Measurements from ENCODE around the gene THSD7A.
"Not testable (repeated sequence)": the region's sequence is repeated elsewhere in the genome, so short reads cannot be mapped to it uniquely, and the experiment has no call there.

THSD7A gene

DNA sequence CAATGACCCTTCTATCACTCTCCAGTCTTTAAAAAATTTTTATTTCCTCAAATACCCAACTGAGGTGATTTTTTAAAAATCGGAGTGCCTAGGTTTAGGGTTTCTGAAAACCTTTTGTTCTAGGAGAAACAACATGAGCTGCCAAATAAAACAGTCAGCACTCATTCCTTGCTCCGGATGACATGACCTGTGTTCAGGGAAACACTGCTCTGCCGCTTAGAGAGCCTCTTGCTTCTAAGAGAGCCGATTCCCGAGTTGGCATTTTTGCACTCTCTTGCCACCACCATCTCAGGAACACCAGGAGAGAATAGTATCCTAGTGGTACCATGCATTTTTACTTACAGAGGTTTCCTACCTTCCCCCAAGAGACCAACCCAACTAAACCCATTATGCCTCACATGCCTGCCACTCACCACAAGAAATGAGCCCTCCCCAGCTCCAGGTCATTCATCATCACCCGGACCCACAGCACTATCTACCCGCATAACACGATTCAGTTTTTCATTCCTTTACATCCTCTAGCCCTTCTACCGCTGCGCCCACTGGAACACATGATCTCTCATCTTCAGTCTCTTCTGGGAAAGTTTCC lies 365.4 kb downstream of the THSD7A start:
- Histone ChIP-seq H3K27me3 (ENCODE audit: control insufficient read depth, insufficient read depth, low read length) (no peaks in the 10 kb centered on the region), H3K4me3 (ENCODE audit: low read length) (no peak overlapping the region), H3K36me3 (ENCODE audit: insufficient read depth, low read length) (no peaks in the 10 kb centered on the region), H3K4me1 (ENCODE audit: control insufficient read depth, insufficient read depth, low read length) (no peaks in the 10 kb centered on the region), H3K9me3 (replicated peaks; ENCODE audit: low read length) (no peaks in the 10 kb centered on the region), H3K9ac (ENCODE audit: low read depth, low read length) (no peak overlapping the region), H3K4me2 (ENCODE audit: low read length) (no peak overlapping the region)

GRCh38 chr7:11464624-11465023 lies 367.4 kb downstream of the THSD7A start:
- Histone ChIP-seq H3K9ac (ENCODE audit: low read depth, low read length) (no peak overlapping the region), H3K36me3 (ENCODE audit: insufficient read depth, low read length) (no peaks in the 10 kb centered on the region), H3K9me3 (replicated peaks; ENCODE audit: low read length) (no peaks in the 10 kb centered on the region), H3K4me2 (ENCODE audit: low read length) (no peak overlapping the region), H3K4me1 (ENCODE audit: control insufficient read depth, insufficient read depth, low read length) (peaks cover under 1% of the 10 kb centered on the region), H3K4me3 (ENCODE audit: low read length) (no peak overlapping the region), H3K27me3 (ENCODE audit: control insufficient read depth, insufficient read depth, low read length) (no peaks in the 10 kb centered on the region)

GRCh38 chr7:11461946-11462345 lies 370.1 kb downstream of the THSD7A start:
- H3K9me3 ChIP-seq (replicated peaks; ENCODE audit: low read length) = no peaks in the 10 kb centered on the region
- peaks cover 16% of the 10 kb centered on the region for H3K4me1 ChIP-seq (ENCODE audit: control insufficient read depth, insufficient read depth, low read length)
- H3K4me2 ChIP-seq (ENCODE audit: low read length) = no peak overlapping the region
- H3K4me3 ChIP-seq (ENCODE audit: low read length) = no peak overlapping the region
- H3K9ac ChIP-seq (ENCODE audit: low read depth, low read length) = no peak overlapping the region
- H3K27me3 ChIP-seq (ENCODE audit: control insufficient read depth, insufficient read depth, low read length) = no peaks in the 10 kb centered on the region
- H3K36me3 ChIP-seq (ENCODE audit: insufficient read depth, low read length) = no peaks in the 10 kb centered on the region

DNA sequence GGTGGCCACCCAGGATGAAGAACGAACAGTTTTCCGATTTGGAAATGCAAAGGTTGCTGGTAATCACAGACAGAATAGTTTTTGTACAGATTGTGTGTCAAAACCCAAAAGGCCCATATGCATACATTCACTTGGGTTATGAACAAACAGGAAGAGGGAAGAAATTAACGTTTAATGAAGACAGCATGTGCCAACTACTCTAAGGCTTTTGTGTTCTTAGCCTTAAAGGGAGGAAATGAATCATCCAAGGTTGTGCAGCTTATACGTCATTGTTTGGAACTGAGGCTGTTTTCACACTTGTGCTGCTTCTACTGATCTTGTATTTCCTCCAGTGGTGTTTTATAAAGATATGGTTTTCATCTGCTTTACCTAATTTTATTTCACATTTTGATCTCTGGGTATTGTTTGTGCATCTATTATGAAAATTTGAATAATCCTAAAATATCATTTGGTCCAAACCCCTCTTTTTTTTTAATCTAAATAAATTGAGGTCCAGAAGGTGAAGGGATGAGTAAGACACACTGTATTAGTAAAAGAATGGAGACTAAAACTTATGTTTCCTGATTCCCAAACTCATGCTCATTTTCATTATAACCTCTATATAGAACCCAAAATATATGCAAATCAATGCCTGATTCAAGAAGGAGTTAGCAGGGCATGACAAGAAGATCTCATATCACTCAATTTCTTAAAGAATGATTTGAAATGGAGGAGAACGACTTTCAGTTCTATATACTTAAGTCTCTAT lies 373.1 kb downstream of the THSD7A start:
- Histone ChIP-seq H3K27me3 (ENCODE audit: control insufficient read depth, insufficient read depth, low read length) (no peaks in the 10 kb centered on the region), H3K9me3 (replicated peaks; ENCODE audit: low read length) (no peaks in the 10 kb centered on the region), H3K4me3 (ENCODE audit: low read length) (no peak overlapping the region), H3K36me3 (ENCODE audit: insufficient read depth, low read length) (no peaks in the 10 kb centered on the region), H3K9ac (ENCODE audit: low read depth, low read length) (peak overlapping the region; percentile 3), H3K4me2 (ENCODE audit: low read length) (peak overlapping the region; percentile 42), H3K4me1 (ENCODE audit: control insufficient read depth, insufficient read depth, low read length) (peaks cover 16% of the 10 kb centered on the region)

DNA sequence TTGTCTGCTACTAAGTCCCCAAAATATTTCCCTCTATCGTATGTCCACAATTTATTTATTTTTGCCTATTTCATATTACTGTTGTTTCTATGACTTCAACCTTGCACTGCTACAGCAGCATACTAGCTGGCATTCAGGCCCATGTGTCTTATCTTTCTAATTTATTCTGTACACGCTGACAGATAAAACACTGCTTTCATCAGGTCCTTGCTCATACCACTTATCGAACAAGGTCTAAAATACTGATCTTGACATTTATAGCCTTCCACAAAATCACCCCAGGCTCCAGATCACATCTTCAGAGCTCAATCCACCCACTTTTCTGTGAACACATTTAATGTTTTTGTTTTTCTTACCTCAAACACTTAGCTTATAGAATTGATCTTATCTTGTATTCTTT lies 374.6 kb downstream of the THSD7A start:
- Histone ChIP-seq H3K4me1 (ENCODE audit: control insufficient read depth, insufficient read depth, low read length) (peaks cover 16% of the 10 kb centered on the region), H3K4me3 (ENCODE audit: low read length) (no peak overlapping the region), H3K4me2 (ENCODE audit: low read length) (no peak overlapping the region), H3K9ac (ENCODE audit: low read depth, low read length) (no peak overlapping the region), H3K27me3 (ENCODE audit: control insufficient read depth, insufficient read depth, low read length) (no peaks in the 10 kb centered on the region), H3K9me3 (replicated peaks; ENCODE audit: low read length) (no peaks in the 10 kb centered on the region), H3K36me3 (ENCODE audit: insufficient read depth, low read length) (no peaks in the 10 kb centered on the region)

DNA sequence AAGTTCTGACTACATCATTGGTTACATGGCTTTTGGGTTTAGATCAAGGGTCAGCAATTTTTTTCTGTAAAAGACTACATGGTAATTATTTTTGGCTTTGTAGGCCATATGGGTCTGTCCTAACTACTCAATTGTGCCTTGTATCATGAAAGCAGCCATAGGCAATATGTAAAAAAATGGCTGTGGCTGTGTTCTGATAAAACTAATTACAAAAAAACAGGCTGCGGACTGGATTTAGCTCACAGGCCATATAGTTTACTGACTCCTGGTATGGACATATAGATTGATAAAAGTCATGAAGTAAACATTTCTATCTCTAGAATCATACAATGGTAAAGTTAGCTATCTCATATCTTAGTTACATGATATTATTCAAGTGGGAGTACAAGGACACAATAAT lies 375.4 kb downstream of the THSD7A start:
- Histone ChIP-seq H3K27me3 (ENCODE audit: control insufficient read depth, insufficient read depth, low read length) (no peaks in the 10 kb centered on the region), H3K4me1 (ENCODE audit: control insufficient read depth, insufficient read depth, low read length) (peaks cover 16% of the 10 kb centered on the region), H3K4me3 (ENCODE audit: low read length) (no peak overlapping the region), H3K9me3 (replicated peaks; ENCODE audit: low read length) (no peaks in the 10 kb centered on the region), H3K36me3 (ENCODE audit: insufficient read depth, low read length) (no peaks in the 10 kb centered on the region), H3K4me2 (ENCODE audit: low read length) (no peak overlapping the region), H3K9ac (ENCODE audit: low read depth, low read length) (no peak overlapping the region)

DNA sequence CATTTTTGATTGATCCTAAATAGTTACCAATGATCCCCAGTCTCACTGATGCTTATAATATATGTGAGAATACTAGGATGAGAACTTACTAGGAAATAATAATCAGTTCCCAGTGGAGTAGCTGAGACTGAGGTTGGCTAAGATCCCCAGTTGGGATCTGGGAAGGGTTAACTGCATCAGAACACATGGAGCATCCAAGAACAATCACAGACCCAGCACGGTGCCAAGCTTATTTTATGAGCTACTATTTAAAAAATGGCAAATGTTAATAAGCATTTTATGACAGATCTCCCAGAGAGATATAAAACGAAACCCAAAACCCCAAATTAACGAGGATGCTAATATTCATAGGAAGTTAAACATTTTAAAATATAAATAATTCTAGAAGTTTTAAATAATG lies 379.5 kb downstream of the THSD7A start:
- H3K4me2 ChIP-seq (ENCODE audit: low read length) = no peak overlapping the region
- no peaks in the 10 kb centered on the region for H3K36me3 ChIP-seq (ENCODE audit: insufficient read depth, low read length)
- no peak overlapping the region for H3K9ac ChIP-seq (ENCODE audit: low read depth, low read length)
- H3K4me1 ChIP-seq (ENCODE audit: control insufficient read depth, insufficient read depth, low read length) = no peaks in the 10 kb centered on the region
- H3K9me3 ChIP-seq (replicated peaks; ENCODE audit: low read length) = no peaks in the 10 kb centered on the region
- no peak overlapping the region for H3K4me3 ChIP-seq (ENCODE audit: low read length)
- no peaks in the 10 kb centered on the region for H3K27me3 ChIP-seq (ENCODE audit: control insufficient read depth, insufficient read depth, low read length)

DNA sequence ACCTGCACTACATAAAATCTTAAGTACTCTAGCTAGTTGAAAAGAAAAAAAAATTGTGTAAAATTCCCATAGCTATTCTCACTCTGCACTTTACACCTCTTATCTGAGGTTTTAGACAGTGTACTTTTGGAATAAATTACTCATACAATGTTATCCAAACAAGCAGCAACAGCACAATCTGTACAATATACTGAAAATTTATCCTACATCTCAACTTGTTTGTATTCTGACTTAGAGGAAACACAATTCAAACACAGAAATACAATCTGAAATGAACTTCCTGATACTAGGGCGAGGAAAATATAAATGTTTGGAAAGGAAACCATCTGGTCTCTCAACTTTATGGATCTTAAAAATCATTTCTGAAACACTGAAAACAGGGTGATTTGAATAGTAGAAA lies 381.7 kb downstream of the THSD7A start:
- H3K4me3 ChIP-seq (ENCODE audit: low read length) = no peak overlapping the region
- no peaks in the 10 kb centered on the region for H3K27me3 ChIP-seq (ENCODE audit: control insufficient read depth, insufficient read depth, low read length)
- no peaks in the 10 kb centered on the region for H3K36me3 ChIP-seq (ENCODE audit: insufficient read depth, low read length)
- H3K4me1 ChIP-seq (ENCODE audit: control insufficient read depth, insufficient read depth, low read length) = no peaks in the 10 kb centered on the region
- no peak overlapping the region for H3K4me2 ChIP-seq (ENCODE audit: low read length)
- H3K9me3 ChIP-seq (replicated peaks; ENCODE audit: low read length) = no peaks in the 10 kb centered on the region
- no peak overlapping the region for H3K9ac ChIP-seq (ENCODE audit: low read depth, low read length)

GRCh38 chr7:11449316-11449715 lies 382.7 kb downstream of the THSD7A start:
- Histone ChIP-seq H3K36me3 (ENCODE audit: insufficient read depth, low read length) (no peaks in the 10 kb centered on the region), H3K4me2 (ENCODE audit: low read length) (no peak overlapping the region), H3K9me3 (replicated peaks; ENCODE audit: low read length) (no peaks in the 10 kb centered on the region), H3K27me3 (ENCODE audit: control insufficient read depth, insufficient read depth, low read length) (no peaks in the 10 kb centered on the region), H3K4me1 (ENCODE audit: control insufficient read depth, insufficient read depth, low read length) (no peaks in the 10 kb centered on the region), H3K9ac (ENCODE audit: low read depth, low read length) (no peak overlapping the region), H3K4me3 (ENCODE audit: low read length) (no peak overlapping the region)

DNA sequence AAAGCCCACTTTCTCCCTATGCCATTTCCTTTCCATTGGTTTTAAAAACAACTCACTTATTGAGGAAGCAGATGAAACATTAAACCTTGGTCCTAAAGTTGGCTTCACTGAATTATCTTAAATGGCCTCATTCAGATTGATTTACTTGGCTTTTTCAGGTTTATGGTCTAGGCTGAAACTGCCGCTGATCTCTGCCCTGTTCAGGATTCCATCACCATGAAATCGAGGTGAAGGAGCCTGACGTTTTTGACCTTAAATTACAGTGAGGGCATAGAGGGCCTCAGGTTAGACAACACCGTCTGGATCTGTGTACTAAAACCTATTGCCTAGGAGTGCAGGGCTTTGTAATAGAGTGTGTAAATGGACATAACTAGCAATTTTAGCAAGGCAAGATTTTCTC lies 383.7 kb downstream of the THSD7A start:
- Histone ChIP-seq H3K4me2 (ENCODE audit: low read length) (no peak overlapping the region), H3K4me3 (ENCODE audit: low read length) (no peak overlapping the region), H3K9me3 (replicated peaks; ENCODE audit: low read length) (no peaks in the 10 kb centered on the region), H3K4me1 (ENCODE audit: control insufficient read depth, insufficient read depth, low read length) (no peaks in the 10 kb centered on the region), H3K9ac (ENCODE audit: low read depth, low read length) (no peak overlapping the region), H3K36me3 (ENCODE audit: insufficient read depth, low read length) (no peaks in the 10 kb centered on the region), H3K27me3 (ENCODE audit: control insufficient read depth, insufficient read depth, low read length) (no peaks in the 10 kb centered on the region)

DNA sequence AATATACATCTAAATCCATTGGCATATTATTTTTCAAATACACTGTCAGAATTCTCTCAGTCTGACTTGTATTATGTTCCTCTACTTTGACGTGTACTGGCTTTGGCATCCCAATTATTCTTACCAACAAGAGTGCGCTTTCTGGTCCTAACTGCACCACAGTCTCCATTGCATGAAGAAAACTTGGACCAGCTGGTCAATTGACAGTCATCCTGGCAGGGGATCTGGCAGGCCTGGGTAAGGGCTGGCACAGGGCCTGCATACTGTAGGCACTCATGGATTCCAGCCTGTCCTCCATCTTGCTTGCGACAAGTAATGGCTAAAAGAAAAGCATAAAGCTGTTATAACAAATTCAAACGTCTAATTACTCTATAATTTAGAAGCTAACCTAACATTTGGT lies 384.9 kb downstream of the THSD7A start:
- Histone ChIP-seq H3K36me3 (ENCODE audit: insufficient read depth, low read length) (no peaks in the 10 kb centered on the region), H3K9ac (ENCODE audit: low read depth, low read length) (no peak overlapping the region)

GRCh38 chr7:11443934-11444333 lies 388.1 kb downstream of the THSD7A start:
- not testable (repeated sequence) for H3K4me1 ChIP-seq (ENCODE audit: control insufficient read depth, insufficient read depth, low read length); H3K4me3 ChIP-seq (ENCODE audit: low read length); H3K9ac ChIP-seq (ENCODE audit: low read depth, low read length); H3K4me2 ChIP-seq (ENCODE audit: low read length); H3K27me3 ChIP-seq (ENCODE audit: control insufficient read depth, insufficient read depth, low read length); H3K36me3 ChIP-seq (ENCODE audit: insufficient read depth, low read length); H3K9me3 ChIP-seq (replicated peaks; ENCODE audit: low read length)

More for the DNA sequence above, 384.9 kb downstream of the THSD7A start:
- Histone ChIP-seq H3K4me2 (ENCODE audit: low read length) (no peak overlapping the region), H3K4me1 (ENCODE audit: control insufficient read depth, insufficient read depth, low read length) (no peaks in the 10 kb centered on the region), H3K9me3 (replicated peaks; ENCODE audit: low read length) (no peaks in the 10 kb centered on the region), H3K27me3 (ENCODE audit: control insufficient read depth, insufficient read depth, low read length) (no peaks in the 10 kb centered on the region), H3K4me3 (ENCODE audit: low read length) (no peak overlapping the region)

All from skeletal muscle satellite cell (primary cell).